HEK293 (cell line): ENCODE results near the gene TMEM121.

Experiments
- ATF2 ChIP-seq: fragments of 450-650 bp; formaldehyde crosslinking; IDR thresholded peaks from 2 replicates; pipeline ENCODE4 v1.5.1; 2016; ENCODE audit warnings: missing biosample characterization, missing genetic modification characterization, low read depth
- ELK4 ChIP-seq: IDR thresholded peaks from 2 replicates; pipeline ENCODE4 v1.6.1; 2011; ENCODE audit warnings: mild to moderate bottlenecking, low read depth, low read length, borderline replicate concordance
- KLF10 ChIP-seq: fragments of 450-650 bp; IDR thresholded peaks from 2 replicates; pipeline ENCODE4 v1.5.1; 2018; ENCODE audit warnings: missing biosample characterization, mild to moderate bottlenecking, missing genetic modification characterization
- KLF17 ChIP-seq: fragments of 450-650 bp; formaldehyde crosslinking; IDR thresholded peaks from 2 replicates; pipeline ENCODE4 v1.5.1; 2016; ENCODE audit warnings: missing biosample characterization, missing genetic modification characterization
- PRDM10 ChIP-seq: fragments of 450-650 bp; formaldehyde crosslinking; IDR thresholded peaks from 2 replicates; pipeline ENCODE4 v1.5.1; 2016; ENCODE audit warnings: missing biosample characterization, missing genetic modification characterization
- SCRT2 ChIP-seq: fragments of 450-650 bp; formaldehyde crosslinking; IDR thresholded peaks from 2 replicates; pipeline ENCODE4 v1.5.1; 2016; ENCODE audit warnings: missing biosample characterization, missing genetic modification characterization
- SP3 ChIP-seq: fragments of 450-650 bp; formaldehyde crosslinking; IDR thresholded peaks from 2 replicates; pipeline ENCODE4 v1.5.1; 2016; ENCODE audit warnings: missing biosample characterization, missing genetic modification characterization
- YY1 ChIP-seq: fragments of 450-650 bp; formaldehyde crosslinking; IDR thresholded peaks from 2 replicates; pipeline ENCODE4 v1.5.1; 2018; ENCODE audit warnings: missing biosample characterization, missing genetic modification characterization
- ZBTB21 ChIP-seq: fragments of 450-650 bp; formaldehyde crosslinking; IDR thresholded peaks from 2 replicates; pipeline ENCODE4 v1.5.1; 2017; ENCODE audit warnings: missing biosample characterization, missing genetic modification characterization
- ZBTB44 ChIP-seq: fragments of 450-650 bp; IDR thresholded peaks from 2 replicates; pipeline ENCODE4 v1.5.1; 2018; ENCODE audit warnings: missing biosample characterization, mild to moderate bottlenecking, missing genetic modification characterization
- ZBTB6 ChIP-seq: fragments of 450-650 bp; formaldehyde crosslinking; IDR thresholded peaks from 2 replicates; pipeline ENCODE4 v1.5.1; 2017; ENCODE audit warnings: missing biosample characterization, missing genetic modification characterization
- ZNF133 ChIP-seq: fragments of 450-650 bp; formaldehyde crosslinking; IDR thresholded peaks from 2 replicates; pipeline ENCODE4 v1.5.1; 2016; ENCODE audit warnings: missing biosample characterization, missing genetic modification characterization
- ZNF175 ChIP-seq: fragments of 450-650 bp; formaldehyde crosslinking; IDR thresholded peaks from 2 replicates; pipeline ENCODE4 v1.5.1; 2016; ENCODE audit warnings: missing biosample characterization, missing genetic modification characterization
- ZNF23 ChIP-seq: fragments of 450-650 bp; formaldehyde crosslinking; IDR thresholded peaks from 2 replicates; pipeline ENCODE4 v1.5.1; 2016; ENCODE audit warnings: missing biosample characterization, missing genetic modification characterization, borderline replicate concordance
- ZNF24 ChIP-seq: fragments of 450-650 bp; formaldehyde crosslinking; IDR thresholded peaks from 2 replicates; pipeline ENCODE4 v1.5.1; 2016; ENCODE audit warnings: missing biosample characterization, missing genetic modification characterization
- ZNF266 ChIP-seq: fragments of 450-650 bp; formaldehyde crosslinking; IDR thresholded peaks from 2 replicates; pipeline ENCODE4 v1.5.1; 2016; ENCODE audit warnings: missing biosample characterization, missing genetic modification characterization, low read depth
- ZNF274 ChIP-seq, 2 experiments: fragments of 200-500 bp in 1 of 2; fragments of 450-650 bp in 1 of 2; sonication (Bioruptor generic) in 1 of 2; formaldehyde crosslinking in 1 of 2; IDR thresholded peaks; 2 replicates each; pipeline versions ENCODE4 v1.5.1 to v1.6.1; 2014 to 2016; ENCODE audit warnings: borderline replicate concordance in 1 of 2, inconsistent platforms in 1 of 2, low read length in 1 of 2, missing biosample characterization in 1 of 2, missing genetic modification characterization in 1 of 2
- ZNF302 ChIP-seq: fragments of 450-650 bp; formaldehyde crosslinking; IDR thresholded peaks from 2 replicates; pipeline ENCODE4 v1.5.1; 2016; ENCODE audit warnings: missing biosample characterization, missing genetic modification characterization, low read depth
- ZNF335 ChIP-seq: fragments of 450-650 bp; formaldehyde crosslinking; conservative IDR thresholded peaks from 2 replicates; pipeline ENCODE4 v1.5.1; 2016; ENCODE audit warnings: missing biosample characterization, missing genetic modification characterization
- ZNF394 ChIP-seq: fragments of 450-650 bp; formaldehyde crosslinking; IDR thresholded peaks from 2 replicates; pipeline ENCODE4 v1.5.1; 2016; ENCODE audit warnings: missing biosample characterization, missing genetic modification characterization, mild to moderate bottlenecking, moderate library complexity, borderline replicate concordance
- ZNF510 ChIP-seq: fragments of 450-650 bp; formaldehyde crosslinking; IDR thresholded peaks from 2 replicates; pipeline ENCODE4 v1.5.1; 2018; ENCODE audit warnings: mild to moderate bottlenecking, missing genetic modification characterization, missing biosample characterization; ENCODE audit not compliant: insufficient replicate concordance
- ZNF558 ChIP-seq: fragments of 450-650 bp; formaldehyde crosslinking; IDR thresholded peaks from 2 replicates; pipeline ENCODE4 v1.5.1; 2016; ENCODE audit warnings: missing biosample characterization, missing genetic modification characterization
- ZNF571 ChIP-seq: fragments of 450-650 bp; formaldehyde crosslinking; IDR thresholded peaks from 2 replicates; pipeline ENCODE4 v1.5.0; 2017; ENCODE audit warnings: missing biosample characterization, missing genetic modification characterization
- ZNF610 ChIP-seq: fragments of 450-650 bp; formaldehyde crosslinking; IDR thresholded peaks from 2 replicates; pipeline ENCODE4 v1.5.1; 2016; ENCODE audit warnings: missing biosample characterization, missing genetic modification characterization, borderline replicate concordance
- ZNF660 ChIP-seq: fragments of 450-650 bp; IDR thresholded peaks from 2 replicates; pipeline ENCODE4 v1.5.1; 2018; ENCODE audit warnings: missing biosample characterization, mild to moderate bottlenecking, missing genetic modification characterization
- ZNF670 ChIP-seq: fragments of 450-650 bp; formaldehyde crosslinking; IDR thresholded peaks from 2 replicates; pipeline ENCODE4 v1.5.1; 2016; ENCODE audit warnings: missing biosample characterization, missing genetic modification characterization, low read depth
- ZNF76 ChIP-seq: fragments of 450-650 bp; formaldehyde crosslinking; IDR thresholded peaks from 2 replicates; pipeline ENCODE4; 2016; ENCODE audit warnings: low read depth, missing biosample characterization, missing genetic modification characterization, borderline replicate concordance
- ZNF792 ChIP-seq: fragments of 450-650 bp; formaldehyde crosslinking; IDR thresholded peaks from 2 replicates; pipeline ENCODE4 v1.5.1; 2016; ENCODE audit warnings: missing biosample characterization, missing genetic modification characterization
- ZSCAN23 ChIP-seq: fragments of 450-650 bp; formaldehyde crosslinking; IDR thresholded peaks from 2 replicates; pipeline ENCODE4 v1.5.1; 2016; ENCODE audit warnings: missing biosample characterization, missing genetic modification characterization
- ZXDB ChIP-seq: fragments of 450-650 bp; formaldehyde crosslinking; IDR thresholded peaks from 2 replicates; pipeline ENCODE4 v1.5.1; 2016; ENCODE audit warnings: missing biosample characterization, missing genetic modification characterization

The TMEM121 gene

GRCh38 chr14:105562713-105563346, 36.4 kb downstream of the TMEM121 start (continued):
- TF ChIP-seq ATF2 (tag by site-specific recombination) = no peak
- TF ChIP-seq PRDM10 = no peak
- TF ChIP-seq ZNF558 (tag by site-specific recombination) = no peak
- no peak for TF ChIP-seq ZNF660 (tag by site-specific recombination)
- no peak for TF ChIP-seq ZNF76 (tag by site-specific recombination)
- no peak for TF ChIP-seq ZNF335 (tag by site-specific recombination)
- no peak for TF ChIP-seq ZNF394
- TF ChIP-seq ZNF24 (tag by site-specific recombination) = no peak
- no peak for TF ChIP-seq ZNF133 (tag by site-specific recombination)
- TF ChIP-seq SCRT2 = no peak
- no peak for TF ChIP-seq ZNF510 (tag by site-specific recombination)
- TF ChIP-seq ZNF274 (IDR thresholded peaks at IDR 0.05; ENCODE audit: low read length) = no peak
- peak; percentile 44; the same call in 1 of the 2 replicates for TF ChIP-seq ZNF274 (tag by site-specific recombination; IDR thresholded peaks at IDR 0.05; ENCODE audit: borderline replicate concordance)
- no peak for TF ChIP-seq ZBTB44 (tag by site-specific recombination)
- TF ChIP-seq ZNF302 (tag by site-specific recombination) = no peak
- TF ChIP-seq KLF17 = no peak
- no peak for TF ChIP-seq YY1 (tag by site-specific recombination)
- TF ChIP-seq ZBTB21 (tag by site-specific recombination) = no peak
- TF ChIP-seq ELK4 = no peak
- no peak for TF ChIP-seq SP3
- no peak for TF ChIP-seq ZXDB (tag by site-specific recombination)
- no peak for TF ChIP-seq ZSCAN23 (tag by site-specific recombination)
- no peak for TF ChIP-seq ZNF792 (tag by site-specific recombination)
- TF ChIP-seq ZBTB6 (tag by site-specific recombination) = no peak
- TF ChIP-seq ZNF610 (tag by site-specific recombination) = no peak
- TF ChIP-seq ZNF571 (tag by site-specific recombination) = no peak
- TF ChIP-seq ZNF175 = no peak
- TF ChIP-seq ZNF23 (tag by site-specific recombination) = no peak
- TF ChIP-seq ZNF670 (tag by site-specific recombination) = no peak
- no peak for TF ChIP-seq ZNF266 (tag by site-specific recombination)
- no peak for TF ChIP-seq KLF10 (tag by site-specific recombination)
